ENCODE data around the gene NOX1.

GRCh38 chrX:100830143-100830542 lies 44.0 kb downstream of the NOX1 start:
- no peak for TF ChIP-seq EP300 (IDR thresholded peaks at IDR 0.05; ENCODE audit: borderline replicate concordance in 1 of 2, low read depth in 1 of 2, low read length in 1 of 2)
- no peak for TF ChIP-seq RCOR1 (IDR thresholded peaks at IDR 0.05; ENCODE audit: low read length)
- TF ChIP-seq USF2 (IDR thresholded peaks at IDR 0.05; ENCODE audit: borderline replicate concordance, low read depth, low read length): no peak
- no peak for TF ChIP-seq CTCF (IDR thresholded peaks at IDR 0.05)
- no peak for TF ChIP-seq GABPA (IDR thresholded peaks at IDR 0.05; ENCODE audit: low read depth)
